Astrocyte of the spinal cord (primary cell): ENCODE results near the gene EEPD1.

Experiments
- DNase-seq: peaks from one replicate; pipeline ENCODE4 v3.0.0; 2011; ENCODE audit warnings: low read depth, low spot score
- H3K4me3 ChIP-seq: 2 replicates; pipeline ENCODE4 v1.5.1; 2011; ENCODE audit warnings: low read depth, mild to moderate bottlenecking, low read length, moderate library complexity
- in situ Hi-C: cut with HindIII; loops from 2 replicates; pipeline ENCODE4 v1.10.0; 2017; ENCODE audit warnings: low sequenced_read_pairs
- TF ChIP-seq, protein P1 (sequence below): IDR thresholded peaks from 2 replicates; pipeline ENCODE4 v1.5.1; 2012; ENCODE audit warnings: low read depth, mild to moderate bottlenecking, low read length, inconsistent platforms

The EEPD1 gene

DNA sequence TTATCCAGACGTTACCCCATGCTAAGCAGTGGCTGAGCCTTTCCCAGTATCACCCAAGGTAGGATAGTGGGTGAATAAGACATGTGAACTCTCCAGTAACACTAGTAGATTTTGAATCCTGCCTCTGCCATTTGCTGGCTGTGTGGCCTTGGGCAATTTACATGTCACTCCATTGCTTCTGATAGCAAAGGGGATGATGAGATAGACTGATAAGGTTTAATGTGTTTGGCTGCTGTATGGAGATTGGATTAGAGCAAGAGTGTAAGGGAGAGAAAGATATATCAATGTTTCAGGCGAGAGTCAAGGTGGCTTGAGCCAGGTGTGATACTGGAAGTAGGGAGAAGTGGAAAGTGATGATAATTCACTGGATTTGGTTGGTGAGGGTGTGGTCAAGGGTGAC, 40.1 kb upstream of the EEPD1 start:
- in situ Hi-C loops = no loop called here
- DNase-seq = no peak
- TF ChIP-seq, protein P1, sequence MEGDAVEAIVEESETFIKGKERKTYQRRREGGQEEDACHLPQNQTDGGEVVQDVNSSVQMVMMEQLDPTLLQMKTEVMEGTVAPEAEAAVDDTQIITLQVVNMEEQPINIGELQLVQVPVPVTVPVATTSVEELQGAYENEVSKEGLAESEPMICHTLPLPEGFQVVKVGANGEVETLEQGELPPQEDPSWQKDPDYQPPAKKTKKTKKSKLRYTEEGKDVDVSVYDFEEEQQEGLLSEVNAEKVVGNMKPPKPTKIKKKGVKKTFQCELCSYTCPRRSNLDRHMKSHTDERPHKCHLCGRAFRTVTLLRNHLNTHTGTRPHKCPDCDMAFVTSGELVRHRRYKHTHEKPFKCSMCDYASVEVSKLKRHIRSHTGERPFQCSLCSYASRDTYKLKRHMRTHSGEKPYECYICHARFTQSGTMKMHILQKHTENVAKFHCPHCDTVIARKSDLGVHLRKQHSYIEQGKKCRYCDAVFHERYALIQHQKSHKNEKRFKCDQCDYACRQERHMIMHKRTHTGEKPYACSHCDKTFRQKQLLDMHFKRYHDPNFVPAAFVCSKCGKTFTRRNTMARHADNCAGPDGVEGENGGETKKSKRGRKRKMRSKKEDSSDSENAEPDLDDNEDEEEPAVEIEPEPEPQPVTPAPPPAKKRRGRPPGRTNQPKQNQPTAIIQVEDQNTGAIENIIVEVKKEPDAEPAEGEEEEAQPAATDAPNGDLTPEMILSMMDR = no peak
- H3K4me3 ChIP-seq = no peak overlapping the region

DNA sequence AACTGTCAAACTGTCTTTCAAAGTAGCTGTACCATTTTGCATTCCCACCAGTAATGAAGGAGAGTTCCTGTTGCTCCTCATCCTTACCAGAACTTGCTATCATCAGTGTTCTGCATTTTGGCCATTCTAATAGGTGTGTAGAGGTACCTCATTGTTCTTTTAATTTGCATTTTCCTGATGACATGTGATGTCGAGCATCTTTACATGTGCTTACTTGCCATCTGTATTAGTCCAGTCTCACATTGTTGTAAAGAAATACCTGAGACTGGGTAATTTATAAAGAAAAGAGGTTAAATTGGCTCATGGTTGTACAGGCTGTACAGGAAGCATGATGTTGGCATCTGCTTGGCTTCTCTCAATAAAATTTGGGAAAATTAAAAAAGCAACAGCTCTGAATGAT, 38.7 kb upstream of the EEPD1 start:
- TF ChIP-seq, protein P1 = no peak
- in situ Hi-C loops = no loop called here

DNA sequence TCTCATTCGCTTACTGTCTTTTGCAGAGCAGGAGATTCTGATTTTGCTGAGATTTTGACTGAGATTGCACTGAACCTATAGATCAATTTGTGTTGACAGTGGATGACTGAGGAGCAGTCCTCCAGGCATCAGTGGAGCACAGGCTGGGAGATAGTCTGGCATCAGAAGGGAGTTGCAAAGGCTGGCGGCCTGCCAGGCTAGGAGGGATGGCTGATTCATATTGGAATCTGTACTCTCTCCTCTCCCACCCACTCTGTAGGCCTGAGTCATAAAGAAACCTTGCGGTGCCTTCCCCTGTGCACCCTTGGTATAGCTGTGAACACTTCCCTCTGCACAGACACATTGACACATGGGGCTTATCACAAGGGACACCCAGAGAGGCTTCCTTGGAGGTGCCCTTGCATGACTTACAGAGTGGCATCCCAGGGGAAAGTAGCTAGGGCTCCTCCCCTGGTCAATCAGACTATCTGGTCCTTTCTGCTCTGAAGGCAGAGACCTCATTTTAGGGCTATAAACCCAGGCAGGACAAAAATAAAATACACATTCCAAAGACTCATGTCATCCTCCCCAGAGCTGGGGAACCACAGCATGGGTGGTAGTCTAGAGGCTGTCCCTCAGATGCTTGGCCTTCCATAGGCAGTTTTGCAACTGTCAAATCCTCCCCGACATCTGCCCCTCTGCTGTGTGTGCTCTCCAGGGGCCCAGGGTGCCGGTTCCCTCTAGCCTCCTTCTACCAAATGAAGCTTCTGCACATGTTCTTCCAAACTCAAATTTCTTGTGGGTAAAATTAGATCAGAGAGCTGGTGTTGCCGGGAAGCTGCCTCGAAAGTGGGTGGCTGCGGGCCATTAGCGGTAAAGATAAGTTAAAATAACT, 37.4 kb upstream of the EEPD1 start:
- DNase-seq = peak; percentile 96
- H3K4me3 ChIP-seq = no peak overlapping the region
- in situ Hi-C loops = no loop called here
- TF ChIP-seq, protein P1 = no peak

More for the DNA sequence above, 38.7 kb upstream of the EEPD1 start:
- no peak for DNase-seq
- H3K4me3 ChIP-seq = no peak overlapping the region

DNA sequence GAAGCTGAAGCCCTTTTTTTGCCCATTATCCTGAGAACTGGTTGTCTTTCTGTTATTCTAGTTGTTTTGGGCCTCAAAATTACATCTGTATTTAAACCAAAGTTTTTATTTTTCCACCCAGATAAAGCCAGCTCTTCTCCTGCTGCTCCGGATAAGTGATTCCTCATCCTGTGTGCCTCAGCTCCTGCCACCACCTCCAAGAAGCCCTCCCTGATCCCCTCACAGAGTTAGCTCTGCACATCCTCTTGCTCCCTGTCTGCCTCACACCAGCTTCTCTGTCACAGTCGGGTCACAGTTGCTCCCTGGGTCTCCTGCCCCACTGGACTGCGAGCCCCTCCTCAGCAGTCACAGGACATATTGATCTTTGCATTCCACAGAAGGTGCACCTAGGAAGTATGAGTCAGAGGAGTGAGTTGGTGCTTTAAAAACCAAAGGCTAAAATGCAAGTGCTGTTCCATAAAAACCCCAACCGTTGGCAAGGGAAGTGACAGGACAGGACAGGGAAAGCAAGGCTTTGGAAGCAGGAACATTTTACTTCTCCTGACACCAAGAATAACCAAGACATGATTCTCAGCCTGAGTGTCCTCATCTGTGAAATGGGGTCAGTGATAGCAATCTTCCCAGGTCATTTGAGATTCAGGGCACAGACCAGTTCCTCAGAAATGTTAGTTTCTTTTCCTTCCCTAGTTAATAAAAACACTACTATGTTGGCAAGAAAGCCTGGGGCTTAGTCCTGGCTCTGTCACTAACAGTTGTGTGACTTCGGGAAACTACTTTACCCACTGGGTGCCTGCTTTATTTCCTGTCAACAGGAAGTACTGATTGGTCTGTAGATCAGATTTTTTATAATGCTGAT, 36.5 kb upstream of the EEPD1 start:
- TF ChIP-seq, protein P1 = no peak
- no peak overlapping the region for H3K4me3 ChIP-seq
- peak; percentile 13 for DNase-seq
- in situ Hi-C loops = no loop called here

DNA sequence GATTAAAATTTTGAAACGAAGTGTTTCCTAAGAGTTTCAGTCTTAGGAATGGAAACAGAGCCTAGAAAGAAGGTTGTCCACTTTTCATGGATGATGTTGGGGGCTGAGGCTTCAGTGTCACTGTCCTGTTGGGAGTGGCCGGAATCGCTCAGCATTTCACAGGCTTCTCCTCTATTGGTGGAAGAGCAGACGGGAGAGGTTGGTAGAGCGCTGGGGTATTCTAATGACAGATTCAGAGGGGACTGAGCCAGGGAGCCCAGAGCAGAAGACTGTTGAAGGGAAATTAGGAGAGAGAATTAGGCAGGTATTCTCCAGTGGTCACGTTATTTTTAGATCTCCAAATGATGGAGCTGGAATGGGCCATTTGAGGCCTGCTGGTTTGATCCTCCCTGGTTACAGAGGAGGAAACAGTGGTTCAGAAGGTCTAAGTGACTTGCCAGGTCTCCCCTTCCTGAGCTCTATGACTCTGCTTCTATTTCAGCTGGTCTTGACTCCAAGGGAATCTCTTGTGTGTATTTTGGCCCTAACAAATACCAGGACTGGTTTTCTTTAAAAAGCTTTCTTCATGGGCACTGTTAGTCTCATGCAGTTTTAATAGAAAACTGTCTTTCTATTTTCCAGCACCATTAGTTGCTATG, 35.7 kb upstream of the EEPD1 start:
- H3K4me3 ChIP-seq = no peak overlapping the region
- TF ChIP-seq, protein P1 = no peak
- in situ Hi-C loops = no loop called here
- peak; percentile 8 for DNase-seq

DNA sequence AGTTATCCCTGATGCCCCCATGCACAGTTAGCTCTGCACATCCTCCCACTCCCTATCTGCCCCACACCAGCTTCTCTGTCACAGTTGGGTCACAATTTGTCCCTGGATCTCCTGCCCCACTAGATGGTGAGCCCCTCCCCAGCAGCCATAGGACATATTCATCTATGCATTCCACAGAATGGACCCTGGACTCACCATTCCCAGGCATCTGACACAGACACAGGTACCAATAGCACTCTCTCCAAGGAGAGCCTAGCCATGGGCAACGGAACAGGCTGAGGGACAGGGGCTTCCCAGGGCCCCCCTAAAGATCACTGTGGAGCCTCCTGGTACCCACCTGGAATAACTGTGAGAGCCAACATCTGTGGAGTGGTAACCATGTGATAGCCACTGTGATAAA, 34.7 kb upstream of the EEPD1 start:
- DNase-seq = no peak
- H3K4me3 ChIP-seq = no peak overlapping the region
- TF ChIP-seq, protein P1 = no peak
- in situ Hi-C loops = no loop called here
